ENCODE data around the gene URGCP.

GRCh38 chr7:43888993-43889945 is 17.1 kb downstream of the URGCP start:
- TF ChIP-seq, protein P1, sequence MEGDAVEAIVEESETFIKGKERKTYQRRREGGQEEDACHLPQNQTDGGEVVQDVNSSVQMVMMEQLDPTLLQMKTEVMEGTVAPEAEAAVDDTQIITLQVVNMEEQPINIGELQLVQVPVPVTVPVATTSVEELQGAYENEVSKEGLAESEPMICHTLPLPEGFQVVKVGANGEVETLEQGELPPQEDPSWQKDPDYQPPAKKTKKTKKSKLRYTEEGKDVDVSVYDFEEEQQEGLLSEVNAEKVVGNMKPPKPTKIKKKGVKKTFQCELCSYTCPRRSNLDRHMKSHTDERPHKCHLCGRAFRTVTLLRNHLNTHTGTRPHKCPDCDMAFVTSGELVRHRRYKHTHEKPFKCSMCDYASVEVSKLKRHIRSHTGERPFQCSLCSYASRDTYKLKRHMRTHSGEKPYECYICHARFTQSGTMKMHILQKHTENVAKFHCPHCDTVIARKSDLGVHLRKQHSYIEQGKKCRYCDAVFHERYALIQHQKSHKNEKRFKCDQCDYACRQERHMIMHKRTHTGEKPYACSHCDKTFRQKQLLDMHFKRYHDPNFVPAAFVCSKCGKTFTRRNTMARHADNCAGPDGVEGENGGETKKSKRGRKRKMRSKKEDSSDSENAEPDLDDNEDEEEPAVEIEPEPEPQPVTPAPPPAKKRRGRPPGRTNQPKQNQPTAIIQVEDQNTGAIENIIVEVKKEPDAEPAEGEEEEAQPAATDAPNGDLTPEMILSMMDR (conservative IDR thresholded peaks at IDR 0.05; ENCODE audit: low read depth, low read length), result no peak
- no peak for TF ChIP-seq RAD21 (IDR thresholded peaks at IDR 0.05; ENCODE audit: low read length)
- no peak for TF ChIP-seq SMC3 (IDR thresholded peaks at IDR 0.05; ENCODE audit: low read depth, low read length)
- TF ChIP-seq POLR2A (IDR thresholded peaks at IDR 0.05; ENCODE audit: low read depth, low read length), result no peak
- no peak for TF ChIP-seq FOS (IDR thresholded peaks at IDR 0.05; ENCODE audit: low read depth, low read length)
- no peak for TF ChIP-seq MXI1 (IDR thresholded peaks at IDR 0.05; ENCODE audit: borderline replicate concordance, low read depth, low read length)
